Measurements from ENCODE around the gene UBE2F. TPM values are rescaled to one million over a fixed set of nuclear protein-coding genes. Genes with fewer than 3 reads are reported as not detected.
"Not testable (repeated sequence)": the region's sequence is repeated elsewhere in the genome, so short reads cannot be mapped to it uniquely, and the experiment has no call there.

Gene UBE2F
- total RNA-seq, 2 experiments from 2014 or later, result 96.5 to 99.5 TPM

- H3K4me1 Mint-ChIP-seq (ENCODE audit: low read depth), result peaks cover 73% of the 10 kb centered on the region
- POLR2A ChIA-PET, result interaction anchor here (0.8 to 4.3 kb wide), 7 partner anchors 11 to 81 kb away, joined by 3 to 26 read pairs (median 5); partner anchors contain the start of gene SCLY
- ATAC-seq, result no peak
Measured at GRCh38 chr2:237980087-237980486, 13.3 kb downstream of the UBE2F start.

DNA sequence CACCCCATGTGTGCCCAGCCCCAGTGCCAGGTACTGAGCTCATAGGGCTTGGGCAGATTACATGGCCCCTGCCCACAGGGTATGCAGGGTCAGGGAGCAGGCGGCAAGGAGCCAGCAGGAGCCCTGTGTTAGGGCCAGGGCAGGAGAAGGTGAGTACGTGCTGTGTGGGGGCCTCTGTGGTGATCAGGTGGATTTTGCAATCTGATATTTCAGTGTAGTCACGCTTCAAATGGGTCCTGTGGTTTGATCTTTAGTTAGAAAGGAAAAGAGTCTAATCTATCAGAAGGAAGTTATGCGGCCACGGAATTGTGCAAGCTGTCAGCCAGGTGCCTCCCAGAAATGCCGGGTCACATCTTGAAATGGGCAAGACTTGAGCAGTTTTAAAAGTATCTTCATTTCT, 13.9 kb downstream of the UBE2F start:
- ATAC-seq, result peak; percentile 86
- Mint-ChIP-seq H3K27me3 (no peaks in the 10 kb centered on the region), H3K4me1 (ENCODE audit: low read depth) (peaks cover 75% of the 10 kb centered on the region), H3K36me3 (ENCODE audit: low read depth) (peaks cover 68% of the 10 kb centered on the region), H3K9me3 (peaks cover 2% of the 10 kb centered on the region), H3K4me3 (peak overlapping the region; percentile 66), H3K27ac (peak overlapping the region; percentile 95)
- intact Hi-C loops (cut with micrococcal nuclease), result loop anchor here (5.0 kb wide), 1 partner anchor 97 kb away; no protein-coding TSS in a partner anchor
- TF ChIP-seq CTCF (IDR thresholded peaks at IDR 0.05), result no peak
- ChIA-PET POLR2A (interaction anchor here (0.8 to 4.3 kb wide), 7 partner anchors 12 to 80 kb away, joined by 3 to 26 read pairs (median 5); partner anchors contain the start of gene SCLY), CTCF (interaction anchor here (0.8 to 1.7 kb wide), 6 partner anchors 9 to 282 kb away, joined by 3 to 5 read pairs (median 4); no protein-coding TSS in a partner anchor)
- DNase-seq, result peak; percentile 81

More at GRCh38 chr2:237980087-237980486, 13.3 kb downstream of the UBE2F start:
- Mint-ChIP-seq H3K36me3 (ENCODE audit: low read depth) (peaks cover 68% of the 10 kb centered on the region), H3K27ac (peak overlapping the region; percentile 95), H3K4me3 (no peak overlapping the region), H3K9me3 (no peaks in the 10 kb centered on the region), H3K27me3 (no peaks in the 10 kb centered on the region)
- CTCF ChIA-PET, result interaction anchor here (0.6 to 1.8 kb wide), 8 partner anchors 10 to 1100 kb away, joined by 3 to 5 read pairs (median 3); no protein-coding TSS in a partner anchor
- intact Hi-C loops (cut with micrococcal nuclease), result loop anchor here (5.0 kb wide), 1 partner anchor 97 kb away; no protein-coding TSS in a partner anchor
- no peak for DNase-seq
- TF ChIP-seq CTCF (IDR thresholded peaks at IDR 0.05), result no peak

DNA sequence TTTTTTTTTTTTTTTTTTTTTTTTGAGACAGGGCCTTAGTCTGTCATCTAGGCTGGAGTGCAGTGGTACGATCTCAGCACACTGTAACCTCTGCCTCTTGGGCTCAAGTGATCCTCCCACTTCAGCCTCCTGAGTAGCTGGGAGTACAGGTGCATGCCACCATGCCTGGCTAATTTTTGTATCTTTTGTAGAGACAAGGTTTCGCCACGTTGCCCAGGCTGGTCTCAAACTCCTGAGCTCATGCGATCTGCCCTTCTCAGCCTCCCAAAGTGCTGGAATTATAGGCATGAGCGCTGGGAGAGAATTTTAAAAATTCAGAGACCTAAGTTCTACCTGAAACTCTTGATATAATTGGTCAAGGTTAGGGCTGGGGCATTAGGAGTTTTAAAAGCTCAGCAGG, 14.8 kb downstream of the UBE2F start:
- intact Hi-C loops (cut with micrococcal nuclease), result loop anchor here (5.0 kb wide), 1 partner anchor 96 kb away; no protein-coding TSS in a partner anchor
- H3K4me3 Mint-ChIP-seq, result peak overlapping the region; percentile 66

DNA sequence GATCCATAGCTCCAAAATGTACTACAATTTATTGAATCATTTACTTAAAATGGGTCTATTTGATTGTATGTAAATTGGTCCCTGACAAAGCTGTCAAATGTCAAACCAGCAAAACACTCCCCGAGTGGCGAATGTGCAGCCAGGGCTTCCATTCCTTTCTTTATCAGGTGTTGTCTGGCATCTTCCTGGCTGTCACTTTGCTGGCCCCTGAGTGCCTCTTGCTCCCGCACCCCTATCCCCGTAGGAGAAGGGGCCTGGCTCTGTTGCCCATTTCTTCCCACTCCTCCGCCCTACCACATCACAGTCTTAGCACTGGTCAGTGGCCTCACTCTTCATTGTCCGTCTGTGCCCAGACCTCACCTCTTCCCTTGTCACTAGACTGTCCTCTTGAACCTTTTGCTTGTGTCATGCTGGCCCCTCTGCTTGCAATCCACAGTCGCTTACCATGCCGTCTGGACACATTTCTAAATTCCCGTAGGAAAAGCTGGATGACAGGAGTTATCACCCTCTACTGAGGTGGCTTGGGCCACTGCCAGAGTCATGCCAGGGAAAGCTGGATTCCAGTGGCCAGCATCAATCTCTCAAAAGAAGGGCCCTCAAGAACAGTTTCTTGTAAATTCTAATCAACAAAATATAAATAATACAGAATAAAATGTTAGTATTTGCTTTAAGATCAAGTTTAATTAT, 15.4 kb downstream of the UBE2F start:
- ChIA-PET CTCF (interaction anchor here (1.0 to 1.7 kb wide), 4 partner anchors 13 to 124 kb away, joined by 3 to 5 read pairs (median 4); no protein-coding TSS in a partner anchor), POLR2A (interaction anchor here (2.2 to 4.3 kb wide), 2 partner anchors 14 to 16 kb away, joined by 9 to 20 read pairs; no protein-coding TSS in a partner anchor)
- Mint-ChIP-seq H3K36me3 (ENCODE audit: low read depth) (peaks cover 71% of the 10 kb centered on the region), H3K4me3 (no peak overlapping the region), H3K9me3 (peaks cover 4% of the 10 kb centered on the region), H3K4me1 (ENCODE audit: low read depth) (peaks cover 65% of the 10 kb centered on the region), H3K27me3 (no peaks in the 10 kb centered on the region), H3K27ac (peak overlapping the region; percentile 55)
- DNase-seq (no peak), ATAC-seq (no peak)
- TF ChIP-seq CTCF (IDR thresholded peaks at IDR 0.05), result no peak
- intact Hi-C loops (cut with micrococcal nuclease), result loop anchor here (5.0 kb wide), 1 partner anchor 95 kb away; no protein-coding TSS in a partner anchor

More for the DNA sequence above, 14.8 kb downstream of the UBE2F start:
- CTCF ChIA-PET, result interaction anchor here (1.0 to 1.7 kb wide), 4 partner anchors 13 to 123 kb away, joined by 3 to 5 read pairs (median 4); no protein-coding TSS in a partner anchor
- not testable (repeated sequence) for H3K9me3 Mint-ChIP-seq, DNase-seq, H3K27me3 Mint-ChIP-seq, ATAC-seq
- POLR2A ChIA-PET, result interaction anchor here (2.2 to 4.3 kb wide), 2 partner anchors 13 to 17 kb away, joined by 9 to 20 read pairs; no protein-coding TSS in a partner anchor
- Mint-ChIP-seq H3K36me3 (ENCODE audit: low read depth) (peaks cover 68% of the 10 kb centered on the region), H3K27ac (peak overlapping the region; percentile 95), H3K4me1 (ENCODE audit: low read depth) (peaks cover 70% of the 10 kb centered on the region)

DNA sequence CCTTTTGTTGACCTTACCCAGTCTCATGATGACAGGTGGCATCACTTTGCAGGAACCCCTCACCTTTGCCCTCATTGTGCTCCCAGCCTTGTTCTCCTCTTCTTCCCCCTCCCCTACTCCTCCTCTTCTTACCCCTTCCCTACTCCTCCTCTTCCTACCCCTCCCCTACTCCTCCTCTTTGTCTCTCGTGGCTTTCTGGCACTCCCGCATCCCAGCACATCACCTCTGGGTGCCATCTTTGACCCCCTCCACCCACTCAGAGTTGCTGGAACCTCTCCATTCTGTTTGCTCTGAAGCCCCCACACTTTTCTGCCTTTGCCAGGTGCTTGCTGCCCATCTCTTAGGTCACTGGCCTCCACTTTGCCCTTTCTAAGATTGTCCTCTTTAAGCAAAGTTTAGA, 17.1 kb downstream of the UBE2F start:
- Mint-ChIP-seq H3K4me1 (ENCODE audit: low read depth) (peaks cover 50% of the 10 kb centered on the region), H3K27me3 (no peaks in the 10 kb centered on the region), H3K36me3 (ENCODE audit: low read depth) (peaks cover 69% of the 10 kb centered on the region), H3K4me3 (no peak overlapping the region), H3K27ac (peak overlapping the region; percentile 75), H3K9me3 (peaks cover 6% of the 10 kb centered on the region)
- DNase-seq, result no peak
- no peak for TF ChIP-seq CTCF (IDR thresholded peaks at IDR 0.05)
- CTCF ChIA-PET, result no interaction called here
- intact Hi-C loops (cut with micrococcal nuclease), result loop anchor here (5.0 kb wide), 1 partner anchor 93 kb away; no protein-coding TSS in a partner anchor
- ATAC-seq, result no peak
- POLR2A ChIA-PET, result interaction anchor here (0.7 to 4.3 kb wide), 3 partner anchors 15 to 24 kb away, joined by 3 to 20 read pairs (median 3); no protein-coding TSS in a partner anchor
